SK-N-SH (cell line): ENCODE measurements around the gene ASPDH. TPM values are rescaled to one million over a fixed set of nuclear protein-coding genes. Genes with fewer than 3 reads are reported as not detected.

Experiments
- CTCF ChIA-PET: fragments of 300-600, 350-600 bp; formaldehyde crosslinking; extraction: SDS; loops from one replicate; lab custom pipeline; 2021; lab: Yijun Ruan, JAX
- POLR2A ChIA-PET: fragments of 350-600 bp; sonication (Branson Sonifier 250); formaldehyde crosslinking; extraction: SDS; loops from one replicate; lab custom pipeline; 2020; ENCODE audit warnings: antibody characterized with exemption, inconsistent platforms; lab: Yijun Ruan, JAX
- DNase-seq: peaks from one replicate; pipeline ENCODE4 v3.0.0; 2012
- H2AFZ ChIP-seq: fragments of 200-600 bp; sonication (generic); 2 replicates; pipeline ENCODE4 v1.8.1; 2016; ENCODE audit warnings: antibody characterized with exemption, mild to moderate bottlenecking, low read depth
- H3F3A ChIP-seq: fragments of 200-600 bp; sonication (generic); replicated peaks from 2 replicates; pipeline ENCODE3; 2016; ENCODE audit warnings: antibody characterized with exemption, mild to moderate bottlenecking; ENCODE audit not compliant: insufficient read depth
- H3K27ac ChIP-seq, 2 experiments: fragments of 200-500 bp in 1 of 2; fragments of 200-600 bp in 1 of 2; sonication (Bioruptor generic) in 1 of 2; sonication (generic), shearing (Covaris generic) in 1 of 2; 2 replicates each; pipeline versions ENCODE4 v1.5.1 to v1.6.1; 2014 to 2016; ENCODE audit warnings: low read depth in 2 of 2, inconsistent platforms in 1 of 2, low read length in 1 of 2, mild to moderate bottlenecking in 1 of 2, mixed read lengths in 1 of 2
- H3K27me3 ChIP-seq: fragments of 200-600 bp; sonication (generic), shearing (Covaris generic); 2 replicates; pipeline ENCODE4 v1.6.1; 2016; ENCODE audit warnings: mixed run types; ENCODE audit not compliant: insufficient read depth
- H3K36me3 ChIP-seq, 2 experiments: fragments of 200-500 bp in 1 of 2; fragments of 200-600 bp in 1 of 2; sonication (Bioruptor generic) in 1 of 2; sonication (generic) in 1 of 2; replicated peaks in 1 of 2; 2 replicates each; pipeline versions ENCODE3 to v1.5.1; 2014 to 2016; ENCODE audit warnings: low read length in 1 of 2, mild to moderate bottlenecking in 1 of 2; ENCODE audit not compliant: insufficient read depth in 2 of 2, control insufficient read depth in 1 of 2
- H3K4me1 ChIP-seq, 2 experiments: fragments of 200-500 bp in 1 of 2; fragments of 200-600 bp in 1 of 2; sonication (Bioruptor generic) in 1 of 2; sonication (generic), shearing (Covaris generic) in 1 of 2; 2 replicates each; pipeline versions ENCODE4 v1.5.1 to v1.6.1; 2014 to 2016; ENCODE audit warnings: low read depth in 1 of 2, low read length in 1 of 2, mixed run types in 1 of 2; ENCODE audit not compliant: insufficient read depth in 2 of 2, control insufficient read depth in 1 of 2
- H3K4me2 ChIP-seq: fragments of 200-600 bp; sonication (generic), shearing (Covaris generic); 2 replicates; pipeline ENCODE4 v1.6.1; 2017; ENCODE audit warnings: mixed run types
- H3K4me3 ChIP-seq, 2 experiments: fragments of 200-500 bp in 1 of 2; fragments of 200-600 bp in 1 of 2; sonication (Bioruptor generic) in 1 of 2; sonication (generic), shearing (Covaris generic) in 1 of 2; 2 replicates each; pipeline versions ENCODE4 v1.5.1 to v1.8.1; 2014 to 2016; ENCODE audit warnings: low read depth in 2 of 2, inconsistent platforms in 1 of 2, low read length in 1 of 2, mild to moderate bottlenecking in 1 of 2, mixed read lengths in 1 of 2, moderate library complexity in 1 of 2
- H3K79me2 ChIP-seq: fragments of 200-600 bp; sonication (generic); 2 replicates; pipeline ENCODE4 v1.8.1; 2017; ENCODE audit warnings: mild to moderate bottlenecking; ENCODE audit not compliant: insufficient read depth
- H3K9ac ChIP-seq: fragments of 200-600 bp; sonication (generic); 2 replicates; pipeline ENCODE4 v1.6.1; 2017; ENCODE audit warnings: mixed run types
- H3K9me2 ChIP-seq: fragments of 200-600 bp; sonication (generic); 2 replicates; pipeline ENCODE4 v1.6.1; 2017; ENCODE audit warnings: mixed run types
- H3K9me3 ChIP-seq: fragments of 200-600 bp; sonication (generic); 2 replicates; pipeline ENCODE4 v1.6.1; 2017; ENCODE audit warnings: mixed run types, mild to moderate bottlenecking, moderate library complexity
- H4K20me1 ChIP-seq: fragments of 200-600 bp; sonication (generic); 2 replicates; pipeline ENCODE4 v1.6.1; 2017; ENCODE audit warnings: mild to moderate bottlenecking, mixed run types; ENCODE audit not compliant: insufficient read depth
- CHD2 ChIP-seq: fragments of 150-350 bp; IDR thresholded peaks from 2 replicates; pipeline ENCODE4 v1.6.1; 2018; ENCODE audit warnings: low read length; ENCODE audit not compliant: partially characterized antibody
- CTCF ChIP-seq: fragments of 200-600 bp; sonication (generic); IDR thresholded peaks from 2 replicates; pipeline ENCODE4 v1.6.1; 2017; ENCODE audit warnings: antibody characterized with exemption, mild to moderate bottlenecking, moderate library complexity
- ELF1 ChIP-seq: IDR thresholded peaks from 2 replicates; pipeline ENCODE4 v1.4.0; 2012
- EP300 ChIP-seq, 2 experiments: IDR thresholded peaks; 2 replicates each; pipeline versions ENCODE4 v1.4.0 to v1.6.1; 2012; ENCODE audit warnings: borderline replicate concordance in 1 of 2, low read depth in 1 of 2, low read length in 1 of 2
- EZH2phosphoT487 ChIP-seq: fragments of 200-600 bp; sonication (generic); IDR thresholded peaks from 2 replicates; pipeline ENCODE4 v1.6.1; 2017; ENCODE audit warnings: low read depth, mixed run types, mild to moderate bottlenecking, antibody characterized with exemption, moderate library complexity, borderline replicate concordance
- FOSL2 ChIP-seq: IDR thresholded peaks from 2 replicates; pipeline ENCODE4 v1.4.0; 2012; ENCODE audit warnings: low read depth, mild to moderate bottlenecking, moderate library complexity, borderline replicate concordance
- GABPA ChIP-seq: IDR thresholded peaks from 2 replicates; pipeline ENCODE4 v1.4.0; 2012; ENCODE audit warnings: low read depth, mild to moderate bottlenecking
- IRF3 ChIP-seq: fragments of 150-350 bp; IDR thresholded peaks from 2 replicates; pipeline ENCODE4 v1.6.1; 2016; ENCODE audit warnings: mild to moderate bottlenecking, low read depth, low read length
- JUND ChIP-seq: IDR thresholded peaks from 2 replicates; pipeline ENCODE4 v1.4.0; 2012
- MEF2A ChIP-seq: IDR thresholded peaks from 2 replicates; pipeline ENCODE4 v1.4.0; 2012; ENCODE audit warnings: low read depth, borderline replicate concordance
- NFIC ChIP-seq: IDR thresholded peaks from 2 replicates; pipeline ENCODE4 v1.4.0; 2012; ENCODE audit warnings: borderline replicate concordance
- PBX3 ChIP-seq: IDR thresholded peaks from 2 replicates; pipeline ENCODE4; 2012
- RAD21 ChIP-seq: IDR thresholded peaks from 2 replicates; pipeline ENCODE4 v1.6.1; 2012; ENCODE audit warnings: mild to moderate bottlenecking, low read length
- REST ChIP-seq: IDR thresholded peaks from 2 replicates; pipeline ENCODE4 v1.6.1; 2012; ENCODE audit warnings: mild to moderate bottlenecking, low read depth, low read length, moderate library complexity
- RXRA ChIP-seq: IDR thresholded peaks from 2 replicates; pipeline ENCODE4 v1.4.0; 2012; ENCODE audit warnings: low read depth, mild to moderate bottlenecking, borderline replicate concordance
- SIN3A ChIP-seq: IDR thresholded peaks from 2 replicates; pipeline ENCODE4 v1.6.1; 2012; ENCODE audit warnings: low read depth, mild to moderate bottlenecking, low read length, moderate library complexity, borderline replicate concordance
- TAF1 ChIP-seq: IDR thresholded peaks from 2 replicates; pipeline ENCODE4 v1.6.1; 2012; ENCODE audit warnings: low read depth, mild to moderate bottlenecking, low read length, moderate library complexity, borderline replicate concordance
- TCF12 ChIP-seq: IDR thresholded peaks from 2 replicates; pipeline ENCODE4 v1.4.0; 2012
- USF2 ChIP-seq: fragments of 150-350 bp; IDR thresholded peaks from 2 replicates; pipeline ENCODE4 v1.6.1; 2017; ENCODE audit warnings: antibody characterized with exemption, low read length, low read depth, borderline replicate concordance
- YY1 ChIP-seq: IDR thresholded peaks from 2 replicates; pipeline ENCODE4 v1.4.0; 2012; ENCODE audit warnings: low read depth, mild to moderate bottlenecking
- WGBS: methylation state at CpG from one replicate; pipeline ENCODE4 v1.1.6; 2017; ENCODE audit warnings: low lambda C conversion rate; 5-methylcytosine and 5-hydroxymethylcytosine counted together
- polyA plus RNA-seq, 3 experiments: library from polyadenylated mRNA; depleted of rRNA; stranded (reverse); fragments of >200 nt; gene quantifications; 2 replicates each; pipeline ENCODE4 v1.2.3, GENCODE V29; 2012
- TF ChIP-seq, protein P1 (sequence below): IDR thresholded peaks from 2 replicates; pipeline ENCODE4 v1.4.0; 2012; ENCODE audit warnings: low read depth, borderline replicate concordance
- TF ChIP-seq, protein P2 (sequence below): IDR thresholded peaks from 2 replicates; pipeline ENCODE4 v1.4.0; 2012; ENCODE audit warnings: low read depth

The ASPDH gene
- polyA plus RNA-seq, 1 of the 3 experiments (the other 2 are of a cell fraction), result 0.07 TPM

DNA sequence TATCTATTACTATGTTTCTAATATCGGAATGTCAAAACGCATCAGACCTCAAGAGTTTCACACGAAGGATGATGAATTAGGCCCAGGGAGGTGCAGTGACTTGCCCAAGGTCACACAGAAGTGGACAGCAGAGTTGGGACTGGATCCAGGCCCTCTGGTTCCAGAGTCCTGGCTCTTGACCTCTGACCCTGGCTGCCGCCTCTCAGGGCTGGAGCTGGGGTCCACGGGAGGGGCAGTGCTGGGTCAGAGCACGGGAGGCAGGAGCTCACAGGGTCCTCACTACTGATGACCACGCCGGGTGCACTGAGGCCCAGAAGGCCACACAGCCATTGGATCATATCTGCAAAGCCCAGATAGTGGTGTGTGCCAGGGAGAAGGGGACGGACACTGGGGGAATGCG, 9.2 kb upstream of the ASPDH start (continued):
- TF ChIP-seq GABPA, result no peak
- no peak for TF ChIP-seq RXRA
- TF ChIP-seq CTCF, result no peak
- no peak for TF ChIP-seq TAF1
- TF ChIP-seq EZH2phosphoT487, result no peak
- TF ChIP-seq FOSL2, result no peak
- no peak for TF ChIP-seq JUND
- no peak for TF ChIP-seq YY1
- TF ChIP-seq, all 33 proteins: peak for 0

GRCh38 chr19:50520822-50521465, 7.2 kb upstream of the ASPDH start:
- no peak for DNase-seq
- TF ChIP-seq IRF3 (no peak), PBX3 (no peak), NFIC (no peak), EP300 (IDR thresholded peaks at IDR 0.05; ENCODE audit: borderline replicate concordance in 1 of 2, low read depth in 1 of 2, low read length in 1 of 2) (no peak), TCF12 (no peak), SIN3A (no peak), USF2 (no peak), EZH2phosphoT487 (no peak), MEF2A (no peak), ELF1 (no peak), TAF1 (no peak), REST (no peak), RXRA (no peak), RAD21 (no peak), CHD2 (no peak)
- TF ChIP-seq, protein P1, sequence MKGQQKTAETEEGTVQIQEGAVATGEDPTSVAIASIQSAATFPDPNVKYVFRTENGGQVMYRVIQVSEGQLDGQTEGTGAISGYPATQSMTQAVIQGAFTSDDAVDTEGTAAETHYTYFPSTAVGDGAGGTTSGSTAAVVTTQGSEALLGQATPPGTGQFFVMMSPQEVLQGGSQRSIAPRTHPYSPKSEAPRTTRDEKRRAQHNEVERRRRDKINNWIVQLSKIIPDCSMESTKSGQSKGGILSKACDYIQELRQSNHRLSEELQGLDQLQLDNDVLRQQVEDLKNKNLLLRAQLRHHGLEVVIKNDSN, result no peak
- TF ChIP-seq, protein P2, sequence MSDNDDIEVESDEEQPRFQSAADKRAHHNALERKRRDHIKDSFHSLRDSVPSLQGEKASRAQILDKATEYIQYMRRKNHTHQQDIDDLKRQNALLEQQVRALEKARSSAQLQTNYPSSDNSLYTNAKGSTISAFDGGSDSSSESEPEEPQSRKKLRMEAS, result no peak

More at GRCh38 chr19:50520822-50521465, 7.2 kb upstream of the ASPDH start:
- Histone ChIP-seq H4K20me1 (no peaks in the 10 kb centered on the region), H3K27me3 (no peaks in the 10 kb centered on the region), H3K9me2 (no peaks in the 10 kb centered on the region), H3K4me1 (no peaks in the 10 kb centered on the region), H3K9me3 (no peaks in the 10 kb centered on the region), H3K4me2 (no peak overlapping the region), H3K36me3 (no peaks in the 10 kb centered on the region), H3K9ac (no peak overlapping the region), H3K79me2 (no peaks in the 10 kb centered on the region), H3K27ac (no peak overlapping the region), H3K4me3 (no peak overlapping the region), H2AFZ (no peak overlapping the region), H3F3A (no peaks in the 10 kb centered on the region)
- 82% methylated on average over 17 of the region's 17 CpGs for WGBS
- ChIA-PET CTCF (interaction anchor here (4.1 to 4.2 kb wide), 2 partner anchors 16 to 35 kb away, joined by 18 to 38 read pairs; no protein-coding TSS in a partner anchor), POLR2A (no interaction called here)
